ENCODE data around the gene SLC2A1. TPM values are rescaled to one million over a fixed set of nuclear protein-coding genes. Genes with fewer than 3 reads are reported as not detected.

The SLC2A1 gene
- total and polyA plus RNA-seq, 2 experiments from 2014 or later, result 271 to 301 TPM

GRCh38 chr1:42933610-42934491 lies 24.8 kb downstream of the SLC2A1 start:
- Histone ChIP-seq H4K20me1 (ENCODE audit: insufficient read depth, poor library complexity, severe bottlenecking) (peaks cover 13% of the 10 kb centered on the region), H3K4me2 (no peak overlapping the region), H3K9me2 (replicated peaks; ENCODE audit: insufficient read depth) (no peaks in the 10 kb centered on the region), H2AFZ (no peak overlapping the region), H3K4me3 (no peak overlapping the region), H3K4me1 (ENCODE audit: insufficient read depth) (peaks cover 47% of the 10 kb centered on the region), H3K27me3 (no peaks in the 10 kb centered on the region), H3K27ac (peak overlapping the region; percentile 55), H3K36me3 (replicated peaks; ENCODE audit: insufficient read depth, low read depth) (no peaks in the 10 kb centered on the region), H3K9me3 (ENCODE audit: low read depth) (no peaks in the 10 kb centered on the region), H3K79me2 (peaks cover 65% of the 10 kb centered on the region)
- TF ChIP-seq CTCF (IDR thresholded peaks at IDR 0.05; ENCODE audit: poor library complexity), result no peak
- TF ChIP-seq EZH2 (IDR thresholded peaks at IDR 0.05; ENCODE audit: borderline replicate concordance), result no peak
- TF ChIP-seq EZH2phosphoT487 (IDR thresholded peaks at IDR 0.05; ENCODE audit: low read depth, severe bottlenecking, unreplicated experiment), result no peak
- WGBS (ENCODE audit: low lambda C conversion rate, missing lambda C conversion rate), result 85% methylated on average over 9 of the region's 9 CpGs
- DNase-seq (ENCODE audit: low spot score), result no peak

GRCh38 chr1:42933060-42933586 lies 25.5 kb downstream of the SLC2A1 start:
- Histone ChIP-seq H3K4me3 (no peak overlapping the region), H3K4me1 (ENCODE audit: insufficient read depth) (peaks cover 39% of the 10 kb centered on the region), H4K20me1 (ENCODE audit: insufficient read depth, poor library complexity, severe bottlenecking) (peaks cover 15% of the 10 kb centered on the region), H3K9me3 (ENCODE audit: low read depth) (no peaks in the 10 kb centered on the region), H3K4me2 (no peak overlapping the region), H3K27me3 (no peaks in the 10 kb centered on the region), H2AFZ (no peak overlapping the region), H3K9me2 (replicated peaks; ENCODE audit: insufficient read depth) (no peaks in the 10 kb centered on the region), H3K27ac (peak overlapping the region; percentile 55), H3K79me2 (peaks cover 58% of the 10 kb centered on the region), H3K36me3 (replicated peaks; ENCODE audit: insufficient read depth, low read depth) (no peaks in the 10 kb centered on the region)
- 92% methylated on average over 5 of the region's 5 CpGs for WGBS (ENCODE audit: low lambda C conversion rate, missing lambda C conversion rate)
- no peak for TF ChIP-seq EZH2 (IDR thresholded peaks at IDR 0.05; ENCODE audit: borderline replicate concordance)
- TF ChIP-seq EZH2phosphoT487 (IDR thresholded peaks at IDR 0.05; ENCODE audit: low read depth, severe bottlenecking, unreplicated experiment), result no peak
- no peak for TF ChIP-seq CTCF (IDR thresholded peaks at IDR 0.05; ENCODE audit: poor library complexity)
- DNase-seq (ENCODE audit: low spot score), result no peak

- no peak overlapping the region for H2AFZ ChIP-seq
- H3K9me3 ChIP-seq (ENCODE audit: low read depth), result no peaks in the 10 kb centered on the region
- H3K27ac ChIP-seq, result peak overlapping the region; percentile 55
- H3K27me3 ChIP-seq, result no peaks in the 10 kb centered on the region
- H3K79me2 ChIP-seq, result peaks cover 55% of the 10 kb centered on the region
- DNase-seq (ENCODE audit: low spot score), result no peak
- no peaks in the 10 kb centered on the region for H3K9me2 ChIP-seq (replicated peaks; ENCODE audit: insufficient read depth)
- no peak overlapping the region for H3K4me2 ChIP-seq
- WGBS (ENCODE audit: low lambda C conversion rate, missing lambda C conversion rate), result 87% methylated on average over 5 of the region's 5 CpGs
- no peak for TF ChIP-seq EZH2phosphoT487 (IDR thresholded peaks at IDR 0.05; ENCODE audit: low read depth, severe bottlenecking, unreplicated experiment)
- TF ChIP-seq CTCF (IDR thresholded peaks at IDR 0.05; ENCODE audit: poor library complexity), result no peak
- no peak for TF ChIP-seq EZH2 (IDR thresholded peaks at IDR 0.05; ENCODE audit: borderline replicate concordance)
- peaks cover 15% of the 10 kb centered on the region for H4K20me1 ChIP-seq (ENCODE audit: insufficient read depth, poor library complexity, severe bottlenecking)
- H3K4me3 ChIP-seq, result no peak overlapping the region
- H3K36me3 ChIP-seq (replicated peaks; ENCODE audit: insufficient read depth, low read depth), result no peaks in the 10 kb centered on the region
- peaks cover 33% of the 10 kb centered on the region for H3K4me1 ChIP-seq (ENCODE audit: insufficient read depth)
Measured at GRCh38 chr1:42932442-42932941, 26.2 kb downstream of the SLC2A1 start.
